CD4-positive, alpha-beta T cell (primary cell): ENCODE results near the gene KIF26B. TPM values are rescaled to one million over a fixed set of nuclear protein-coding genes. Genes with fewer than 3 reads are reported as not detected.

Source experiments
- ATAC-seq: fragments of 200-7000 bp; cut with Tn5 transposase; one replicate; pipeline ENCODE4 v1.10.0; 2022; ENCODE audit warnings: mild to moderate bottlenecking; ENCODE audit not compliant: poor library complexity
- CTCF ChIA-PET: fragments of 350-600 bp; sonication (Branson Sonifier 250); formaldehyde crosslinking; loops from one replicate; lab custom pipeline; 2021; ENCODE audit warnings: antibody characterized with exemption, inconsistent platforms; lab: Charles Lee
- POLR2A ChIA-PET: fragments of 350-600 bp; sonication (Branson Sonifier 250); formaldehyde crosslinking; loops from one replicate; lab custom pipeline; 2021; ENCODE audit warnings: antibody characterized with exemption, inconsistent platforms; lab: Charles Lee
- DNase-seq, 14 experiments: peaks; one replicate each; pipeline ENCODE4 v3.0.0-alpha.2; 2013 to 2020; ENCODE audit warnings: mixed read lengths in 2 of 14
- H3K27ac ChIP-seq, 2 donors: one replicate each; pipeline versions ENCODE4 v1.5.1 to v1.7.0; 2013; ENCODE audit warnings: low read length in 2 of 2, low read depth in 1 of 2, mild to moderate bottlenecking in 1 of 2
- H3K27me3 ChIP-seq, 2 experiments: 1 replicate in 1 of 2; 2 replicates in 1 of 2; pipeline versions ENCODE4 v1.6.1 to v1.7.0; 2013; ENCODE audit warnings: low read length in 2 of 2, control low read depth in 1 of 2, mild to moderate bottlenecking in 1 of 2, moderate library complexity in 1 of 2; ENCODE audit not compliant: insufficient read depth in 2 of 2, control insufficient read depth in 1 of 2
- H3K36me3 ChIP-seq: one replicate; pipeline ENCODE4 v1.6.1; 2013; ENCODE audit warnings: low read length, control low read depth; ENCODE audit not compliant: insufficient read depth
- H3K4me1 ChIP-seq: one replicate; pipeline ENCODE4 v1.6.1; 2013; ENCODE audit warnings: low read length, control low read depth; ENCODE audit not compliant: insufficient read depth
- H3K4me3 ChIP-seq: one replicate; pipeline ENCODE4 v1.5.1; 2013; ENCODE audit warnings: mild to moderate bottlenecking, low read length, moderate library complexity
- H3K9me3 ChIP-seq, 2 experiments: 1 replicate in 1 of 2; 2 replicates in 1 of 2; pipeline versions ENCODE4 v1.6.1 to v1.7.0; 2013; ENCODE audit warnings: low read length in 2 of 2, mild to moderate bottlenecking in 2 of 2, control low read depth in 1 of 2, moderate library complexity in 1 of 2; ENCODE audit not compliant: control insufficient read depth in 1 of 2, insufficient read depth in 1 of 2
- H3K27ac Mint-ChIP-seq: one replicate; pipeline ENCODE4 v1.8.0; 2020; ENCODE audit warnings: mixed read lengths
- H3K27me3 Mint-ChIP-seq: one replicate; pipeline ENCODE4 v1.8.0; 2021; ENCODE audit warnings: mixed read lengths
- H3K36me3 Mint-ChIP-seq: one replicate; pipeline ENCODE4 v1.8.0; 2021; ENCODE audit warnings: low read depth, mixed read lengths
- H3K4me1 Mint-ChIP-seq: one replicate; pipeline ENCODE4 v1.8.0; 2021; ENCODE audit warnings: low read depth, mixed read lengths
- H3K4me3 Mint-ChIP-seq: one replicate; pipeline ENCODE4 v1.8.0; 2020; ENCODE audit warnings: mild to moderate bottlenecking, mixed read lengths
- H3K9me3 Mint-ChIP-seq: one replicate; pipeline ENCODE4 v1.8.0; 2020; ENCODE audit warnings: mixed read lengths
- intact Hi-C, 2 experiments: fragments of 100-400 bp; cut with DNase I in 1 of 2; cut with micrococcal nuclease in 1 of 2; formaldehyde crosslinking; loops; one replicate each; pipeline versions ENCODE4 v1.15.1 to v1.9.0; 2023 to 2025; cut with DNase I, micrococcal nuclease
- total RNA-seq, 174 experiments: library from RNA in 2 of 174; stranded (reverse) in 2 of 174; gene quantifications; one replicate each; pipeline ENCODE4 v1.2.3 and lab custom pipeline; 2021 to 2026
- TF ChIP-seq, protein P1 (sequence below): fragments of 200-600 bp; IDR thresholded peaks from one replicate; pipeline ENCODE4 v1.8.0; 2022; ENCODE audit warnings: antibody characterized with exemption, mild to moderate bottlenecking

Gene KIF26B
- total RNA-seq, 2 experiments from 2014 or later: 0.03 TPM; not detected in 1

DNA sequence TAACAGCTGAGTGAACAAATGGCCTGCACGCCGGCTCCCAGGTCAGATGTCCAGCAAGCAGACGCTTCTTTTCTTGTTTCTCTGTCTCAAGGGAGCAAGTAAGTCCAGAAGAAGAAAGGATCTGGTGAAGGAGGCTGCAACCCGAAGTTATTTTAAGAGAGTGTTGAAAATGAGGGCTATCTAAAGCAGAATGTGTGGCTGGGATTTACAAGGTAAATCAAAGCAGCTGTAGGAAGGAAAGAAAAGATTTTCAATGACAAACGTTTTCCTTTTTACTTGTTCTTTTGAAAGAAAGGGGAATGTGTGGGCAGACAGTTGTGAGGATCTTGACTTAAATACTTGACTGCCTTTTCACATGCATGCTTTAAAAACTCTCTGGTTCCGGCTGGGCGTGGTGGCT lies 311.5 kb downstream of the KIF26B start:
- Histone ChIP-seq H3K27ac (no peak overlapping the region), H3K4me3 (no peak overlapping the region), H3K9me3 (peaks cover 0 to 11% of the 10 kb centered on the region in 2 experiments), H3K4me1 (no peaks in the 10 kb centered on the region), H3K27me3 (no peaks in the 10 kb centered on the region), H3K36me3 (no peaks in the 10 kb centered on the region)
- DNase-seq (no peak), ATAC-seq (no peak)
- no peaks in the 10 kb centered on the region for H3K9me3 Mint-ChIP-seq
- H3K27ac Mint-ChIP-seq: no peak overlapping the region
- H3K4me3 Mint-ChIP-seq: no peak overlapping the region
- intact Hi-C loops: no loop called here
- H3K4me1 Mint-ChIP-seq: no peaks in the 10 kb centered on the region
- TF ChIP-seq, protein P1, sequence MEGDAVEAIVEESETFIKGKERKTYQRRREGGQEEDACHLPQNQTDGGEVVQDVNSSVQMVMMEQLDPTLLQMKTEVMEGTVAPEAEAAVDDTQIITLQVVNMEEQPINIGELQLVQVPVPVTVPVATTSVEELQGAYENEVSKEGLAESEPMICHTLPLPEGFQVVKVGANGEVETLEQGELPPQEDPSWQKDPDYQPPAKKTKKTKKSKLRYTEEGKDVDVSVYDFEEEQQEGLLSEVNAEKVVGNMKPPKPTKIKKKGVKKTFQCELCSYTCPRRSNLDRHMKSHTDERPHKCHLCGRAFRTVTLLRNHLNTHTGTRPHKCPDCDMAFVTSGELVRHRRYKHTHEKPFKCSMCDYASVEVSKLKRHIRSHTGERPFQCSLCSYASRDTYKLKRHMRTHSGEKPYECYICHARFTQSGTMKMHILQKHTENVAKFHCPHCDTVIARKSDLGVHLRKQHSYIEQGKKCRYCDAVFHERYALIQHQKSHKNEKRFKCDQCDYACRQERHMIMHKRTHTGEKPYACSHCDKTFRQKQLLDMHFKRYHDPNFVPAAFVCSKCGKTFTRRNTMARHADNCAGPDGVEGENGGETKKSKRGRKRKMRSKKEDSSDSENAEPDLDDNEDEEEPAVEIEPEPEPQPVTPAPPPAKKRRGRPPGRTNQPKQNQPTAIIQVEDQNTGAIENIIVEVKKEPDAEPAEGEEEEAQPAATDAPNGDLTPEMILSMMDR: no peak
- POLR2A ChIA-PET: no interaction called here
- H3K36me3 Mint-ChIP-seq: no peaks in the 10 kb centered on the region
- CTCF ChIA-PET: no interaction called here
- H3K27me3 Mint-ChIP-seq: no peaks in the 10 kb centered on the region

DNA sequence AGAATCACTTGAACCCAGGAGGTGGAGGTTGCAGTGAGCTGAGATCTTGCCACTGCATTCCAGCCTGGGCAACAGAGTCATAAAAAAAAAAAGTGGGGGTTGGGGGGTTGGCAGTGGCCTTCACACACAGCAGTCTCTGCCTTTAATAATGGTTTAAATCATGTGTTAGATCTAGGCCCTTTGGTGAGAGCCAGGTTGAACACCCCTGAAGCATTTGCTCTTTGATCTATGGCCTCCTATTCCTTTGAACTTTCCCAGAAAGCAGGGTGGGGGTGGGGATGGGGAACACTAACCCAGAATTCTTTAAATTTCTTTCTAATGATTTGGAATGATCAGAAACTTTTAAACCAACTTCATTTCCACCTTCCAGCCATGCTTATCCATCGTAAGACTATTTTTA lies 313.0 kb downstream of the KIF26B start:
- no peaks in the 10 kb centered on the region for H3K36me3 ChIP-seq
- ChIA-PET CTCF (no interaction called here), POLR2A (no interaction called here)
- H3K27me3 Mint-ChIP-seq: no peaks in the 10 kb centered on the region
- ATAC-seq (no peak), DNase-seq (no peak)
- no peak overlapping the region for H3K27ac ChIP-seq
- H3K9me3 Mint-ChIP-seq: no peaks in the 10 kb centered on the region
- no peaks in the 10 kb centered on the region for H3K36me3 Mint-ChIP-seq
- H3K4me3 Mint-ChIP-seq: no peak overlapping the region
- H3K4me1 Mint-ChIP-seq: no peaks in the 10 kb centered on the region
- no peaks in the 10 kb centered on the region for H3K4me1 ChIP-seq
- no peak overlapping the region for H3K27ac Mint-ChIP-seq
- peaks cover 0 to 11% of the 10 kb centered on the region in 2 experiments for H3K9me3 ChIP-seq
- TF ChIP-seq, protein P1: no peak
- H3K4me3 ChIP-seq: no peak overlapping the region
- H3K27me3 ChIP-seq: no peaks in the 10 kb centered on the region
- intact Hi-C loops: no loop called here

GRCh38 chr1:245469006-245469405 lies 314.2 kb downstream of the KIF26B start:
- Histone ChIP-seq H3K9me3 (peaks cover 0 to 11% of the 10 kb centered on the region in 2 experiments), H3K27me3 (no peaks in the 10 kb centered on the region), H3K27ac (no peak overlapping the region), H3K36me3 (no peaks in the 10 kb centered on the region), H3K4me1 (no peaks in the 10 kb centered on the region), H3K4me3 (no peak overlapping the region)
- ATAC-seq (no peak), DNase-seq (no peak)
- ChIA-PET POLR2A (no interaction called here), CTCF (no interaction called here)
- no peaks in the 10 kb centered on the region for H3K9me3 Mint-ChIP-seq
- no peaks in the 10 kb centered on the region for H3K36me3 Mint-ChIP-seq
- H3K4me3 Mint-ChIP-seq: no peak overlapping the region
- TF ChIP-seq, protein P1: no peak
- H3K4me1 Mint-ChIP-seq: no peaks in the 10 kb centered on the region
- intact Hi-C loops: no loop called here
- H3K27ac Mint-ChIP-seq: no peak overlapping the region
- no peaks in the 10 kb centered on the region for H3K27me3 Mint-ChIP-seq
